ENCODE data around the gene ANKRA2. TPM values are rescaled to one million over a fixed set of nuclear protein-coding genes. Genes with fewer than 3 reads are reported as not detected.

The ANKRA2 gene
- total and polyA plus RNA-seq, 2 of the 8 experiments (the other 6 are each of a cell fraction or from before 2014, with no cell fraction given), result 7.0 to 12.6 TPM

GRCh38 chr5:73591698-73592501, 26.5 kb upstream of the ANKRA2 start (continued):
- no peak for TF ChIP-seq SRF (IDR thresholded peaks at IDR 0.05; ENCODE audit: low read depth, low read length)

All from H1 (cell line).